Measurements from ENCODE around the gene PKDCC.

DNA sequence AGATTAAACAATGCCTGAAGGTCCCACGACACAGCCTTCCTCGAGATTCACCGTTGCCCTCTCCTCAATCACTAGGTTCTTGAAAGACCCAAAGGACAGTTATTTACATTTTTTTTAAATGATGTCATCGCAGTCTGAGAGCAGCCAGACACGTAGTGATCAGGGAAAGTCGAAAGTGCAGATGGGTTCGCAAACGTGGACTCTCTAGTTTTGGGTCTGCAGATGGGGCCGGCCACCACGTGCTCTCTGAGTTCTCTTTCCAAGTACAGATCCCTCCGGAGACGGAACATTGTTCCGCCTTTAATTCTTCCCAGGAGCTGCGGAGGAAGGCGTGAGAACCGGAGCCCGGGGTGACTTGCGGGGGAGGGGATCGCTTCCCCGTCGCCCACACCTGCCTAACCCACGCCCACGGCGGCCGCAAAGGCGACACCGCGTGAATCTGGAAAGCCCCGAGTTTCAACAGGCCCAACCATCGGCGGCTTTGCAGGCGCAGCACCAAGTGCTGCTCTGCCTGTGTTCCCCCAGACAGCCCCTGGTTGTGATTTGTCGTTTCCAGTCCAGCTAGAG, 54.3 kb downstream of the PKDCC start:
- TF ChIP-seq, protein P1, sequence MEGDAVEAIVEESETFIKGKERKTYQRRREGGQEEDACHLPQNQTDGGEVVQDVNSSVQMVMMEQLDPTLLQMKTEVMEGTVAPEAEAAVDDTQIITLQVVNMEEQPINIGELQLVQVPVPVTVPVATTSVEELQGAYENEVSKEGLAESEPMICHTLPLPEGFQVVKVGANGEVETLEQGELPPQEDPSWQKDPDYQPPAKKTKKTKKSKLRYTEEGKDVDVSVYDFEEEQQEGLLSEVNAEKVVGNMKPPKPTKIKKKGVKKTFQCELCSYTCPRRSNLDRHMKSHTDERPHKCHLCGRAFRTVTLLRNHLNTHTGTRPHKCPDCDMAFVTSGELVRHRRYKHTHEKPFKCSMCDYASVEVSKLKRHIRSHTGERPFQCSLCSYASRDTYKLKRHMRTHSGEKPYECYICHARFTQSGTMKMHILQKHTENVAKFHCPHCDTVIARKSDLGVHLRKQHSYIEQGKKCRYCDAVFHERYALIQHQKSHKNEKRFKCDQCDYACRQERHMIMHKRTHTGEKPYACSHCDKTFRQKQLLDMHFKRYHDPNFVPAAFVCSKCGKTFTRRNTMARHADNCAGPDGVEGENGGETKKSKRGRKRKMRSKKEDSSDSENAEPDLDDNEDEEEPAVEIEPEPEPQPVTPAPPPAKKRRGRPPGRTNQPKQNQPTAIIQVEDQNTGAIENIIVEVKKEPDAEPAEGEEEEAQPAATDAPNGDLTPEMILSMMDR (CRISPR knock-in tag; IDR thresholded peaks at IDR 0.05) = 0 out of 2 replicates have a peak, but pooled peaks have one; percentile 17
- TF ChIP-seq ZBTB1 (CRISPR knock-in tag; IDR thresholded peaks at IDR 0.05; ENCODE audit: borderline replicate concordance) = no peak

Data from HepG2 (cell line).